LNCaP clone FGC (cell line): ENCODE results near the gene KRTAP12-4.

Source experiments
- DNase-seq: peaks from one replicate; pipeline ENCODE4 v3.0.0-alpha.2; 2011; ENCODE audit warnings: low read depth
- H3K4me3 ChIP-seq: 2 replicates; pipeline ENCODE4 v1.5.1; 2011; ENCODE audit warnings: mild to moderate bottlenecking, low read depth, low read length, control low read depth
- CTCF ChIP-seq: IDR thresholded peaks from 2 replicates; pipeline ENCODE4 v1.5.1; 2012; ENCODE audit warnings: mild to moderate bottlenecking; ENCODE audit not compliant: control insufficient read depth, insufficient read depth; ENCODE audit errors: extremely low read depth

Gene KRTAP12-4

GRCh38 chr21:44658913-44659595 lies 4.6 kb upstream of the KRTAP12-4 start:
- no peak for DNase-seq
- no peak for TF ChIP-seq CTCF
- H3K4me3 ChIP-seq: no peak overlapping the region

GRCh38 chr21:44658541-44658910 lies 4.1 kb upstream of the KRTAP12-4 start:
- TF ChIP-seq CTCF: no peak
- no peak overlapping the region for H3K4me3 ChIP-seq
- no peak for DNase-seq

GRCh38 chr21:44657635-44658540 lies 3.4 kb upstream of the KRTAP12-4 start, which contains the start of gene KRTAP12-3:
TSS of gene KRTAP12-3 (plus strand) at chr21:44657932. CDS start at chr21:44657980, 48 bp downstream.
- no peak for DNase-seq
- H3K4me3 ChIP-seq: no peak within 1 kb of the TSS
- TF ChIP-seq CTCF: no peak

GRCh38 chr21:44656868-44657267 lies 2.4 kb upstream of the KRTAP12-4 start:
- no peak for TF ChIP-seq CTCF

GRCh38 chr21:44653656-44654575 lies 543 bp downstream of the KRTAP12-4 start:
- no peak for DNase-seq
- no peak overlapping the region for H3K4me3 ChIP-seq
- no peak for TF ChIP-seq CTCF

More at GRCh38 chr21:44656868-44657267, 2.4 kb upstream of the KRTAP12-4 start:
- no peak for DNase-seq
- H3K4me3 ChIP-seq: no peak overlapping the region

- TF ChIP-seq CTCF: no peak
- no peak for DNase-seq
Measured at GRCh38 chr21:44653123-44653522, 1.3 kb downstream of the KRTAP12-4 start.

More at GRCh38 chr21:44653123-44653522, 1.3 kb downstream of the KRTAP12-4 start:
- no peak overlapping the region for H3K4me3 ChIP-seq
